IMR-90 (cell line): Measurements from ENCODE around the gene MYEF2. TPM values are rescaled to one million over a fixed set of nuclear protein-coding genes. Genes with fewer than 3 reads are reported as not detected.

ENCODE experiments used
- ATAC-seq: fragments of 200-7000 bp; cut with Tn5 transposase; 2 replicates; pipeline ENCODE4 v1.9.1; 2020; ENCODE audit warnings: low read depth, mild to moderate bottlenecking, moderate library complexity
- BruUV-seq: library from RNA; stranded (reverse); fragments of 400-500 nt; replicated peaks from 2 replicates; lab custom pipeline; 2021; lab: Mats Ljungman, UMichigan
- CTCF ChIA-PET: fragments of 300-600 bp; formaldehyde crosslinking; extraction: SDS; loops from one replicate; lab custom pipeline; 2021; ENCODE audit warnings: antibody characterized with exemption; lab: Yijun Ruan, JAX
- POLR2A ChIA-PET: fragments of 300-600 bp; sonication (Branson Sonifier 250); formaldehyde crosslinking; loops from one replicate; lab custom pipeline; 2022; ENCODE audit warnings: antibody characterized with exemption; ENCODE audit not compliant: unreplicated experiment; lab: Charles Lee
- DNase-seq: peaks from one replicate; pipeline ENCODE4 v3.0.0; 2013
- H2AFZ ChIP-seq: replicated peaks from 2 replicates; pipeline ENCODE3; 2013; ENCODE audit warnings: low read length, mild to moderate bottlenecking; ENCODE audit not compliant: poor library complexity
- H2AK5ac ChIP-seq: 2 replicates; pipeline ENCODE4 v1.6.1; 2013; ENCODE audit warnings: low read depth, low read length, inconsistent platforms
- H2AK9ac ChIP-seq: replicated peaks from 2 replicates; pipeline ENCODE3; 2013; ENCODE audit warnings: mild to moderate bottlenecking, low read depth, low read length, moderate library complexity; ENCODE audit not compliant: poor library complexity
- H2BK120ac ChIP-seq: 2 replicates; pipeline ENCODE4 v1.6.1; 2013; ENCODE audit warnings: low read depth, low read length, inconsistent platforms
- H2BK15ac ChIP-seq: 3 replicates; pipeline ENCODE4 v1.6.1; 2013; ENCODE audit warnings: low read depth, low read length, inconsistent platforms
- H2BK20ac ChIP-seq: 2 replicates; pipeline ENCODE4 v1.6.1; 2013; ENCODE audit warnings: low read depth, mild to moderate bottlenecking, inconsistent platforms, low read length, moderate library complexity
- H2BK5ac ChIP-seq: 2 replicates; pipeline ENCODE4 v1.6.1; 2013; ENCODE audit warnings: mild to moderate bottlenecking, low read depth, low read length, inconsistent platforms; ENCODE audit not compliant: poor library complexity, severe bottlenecking
- H3K14ac ChIP-seq: replicated peaks from 2 replicates; pipeline ENCODE4 v1.6.1; 2013; ENCODE audit warnings: low read depth, low read length, inconsistent platforms
- H3K18ac ChIP-seq: 2 replicates; pipeline ENCODE4 v1.6.1; 2013; ENCODE audit warnings: low read depth, low read length, control low read depth
- H3K23ac ChIP-seq: 2 replicates; pipeline ENCODE4 v1.6.1; 2013; ENCODE audit warnings: low read depth, low read length, inconsistent platforms
- H3K27ac ChIP-seq: 2 replicates; pipeline ENCODE4 v1.5.1; 2013; ENCODE audit warnings: mild to moderate bottlenecking, control low read depth, low read length; ENCODE audit not compliant: insufficient read depth
- H3K27me3 ChIP-seq: 2 replicates; pipeline ENCODE4 v1.6.1; 2013; ENCODE audit warnings: low read length; ENCODE audit not compliant: control insufficient read depth, insufficient read depth
- H3K36me3 ChIP-seq: 2 replicates; pipeline ENCODE4 v1.6.1; 2013; ENCODE audit warnings: low read length, mixed read lengths; ENCODE audit not compliant: control insufficient read depth, insufficient read depth
- H3K4ac ChIP-seq: 2 replicates; pipeline ENCODE4 v1.6.1; 2013; ENCODE audit warnings: low read depth, low read length, inconsistent platforms
- H3K4me1 ChIP-seq: 2 replicates; pipeline ENCODE4 v1.6.1; 2013; ENCODE audit warnings: low read length, mixed read lengths; ENCODE audit not compliant: control insufficient read depth, insufficient read depth
- H3K4me2 ChIP-seq: 2 replicates; pipeline ENCODE4 v1.6.1; 2013; ENCODE audit warnings: low read depth, mild to moderate bottlenecking, control low read depth, low read length, moderate library complexity
- H3K4me3 ChIP-seq: 2 replicates; pipeline ENCODE4 v1.5.1; 2013; ENCODE audit warnings: low read depth, mild to moderate bottlenecking, control low read depth, low read length, moderate library complexity; ENCODE audit not compliant: insufficient read depth
- H3K56ac ChIP-seq: 2 replicates; pipeline ENCODE4 v1.6.1; 2013; ENCODE audit warnings: low read length, inconsistent platforms; ENCODE audit not compliant: insufficient read depth; ENCODE audit errors: extremely low read depth
- H3K79me1 ChIP-seq, 2 experiments: 2 replicates each; pipeline ENCODE4 v1.6.1; 2013; ENCODE audit warnings: low read length in 2 of 2, inconsistent platforms in 1 of 2, low read depth in 1 of 2
- H3K9ac ChIP-seq: 2 replicates; pipeline ENCODE4 v1.6.1; 2013; ENCODE audit warnings: low read depth, low read length, control low read depth
- H3K9me1 ChIP-seq: 2 replicates; pipeline ENCODE4 v1.6.1; 2013; ENCODE audit warnings: low read length, inconsistent platforms; ENCODE audit not compliant: insufficient read depth
- H3K9me3 ChIP-seq: 2 replicates; pipeline ENCODE4 v1.6.1; 2013; ENCODE audit warnings: low read length; ENCODE audit not compliant: control insufficient read depth, insufficient read depth
- H4K20me1 ChIP-seq: 2 replicates; pipeline ENCODE4 v1.6.1; 2013; ENCODE audit warnings: low read length, inconsistent platforms; ENCODE audit not compliant: insufficient read depth
- H4K5ac ChIP-seq: 2 replicates; pipeline ENCODE4 v1.6.1; 2013; ENCODE audit warnings: mild to moderate bottlenecking, low read depth, low read length, control low read depth
- H4K8ac ChIP-seq, 2 experiments: 2 replicates each; pipeline ENCODE4 v1.6.1; 2013; ENCODE audit warnings: low read depth in 2 of 2, low read length in 2 of 2, control low read depth in 1 of 2, inconsistent platforms in 1 of 2
- H4K91ac ChIP-seq: 2 replicates; pipeline ENCODE4 v1.6.1; 2013; ENCODE audit warnings: low read depth, low read length, inconsistent platforms; ENCODE audit not compliant: insufficient read depth
- BHLHE40 ChIP-seq: fragments of 150-350 bp; IDR thresholded peaks from 2 replicates; pipeline ENCODE4 v1.6.1; 2016; ENCODE audit warnings: mild to moderate bottlenecking, low read depth, low read length
- CEBPB ChIP-seq: IDR thresholded peaks from 2 replicates; pipeline ENCODE4 v1.6.1; 2012; ENCODE audit warnings: low read depth, low read length, improper control_type of control experiment
- CHD1 ChIP-seq: IDR thresholded peaks from 2 replicates; pipeline ENCODE4 v1.6.1; 2012; ENCODE audit warnings: low read depth, low read length, improper control_type of control experiment
- FOS ChIP-seq: fragments of 150-350 bp; IDR thresholded peaks from 2 replicates; pipeline ENCODE4 v1.6.1; 2016; ENCODE audit warnings: low read depth, low read length
- MAFK ChIP-seq: IDR thresholded peaks from 2 replicates; pipeline ENCODE4 v1.6.1; 2012; ENCODE audit warnings: low read depth, low read length, improper control_type of control experiment
- MAZ ChIP-seq: IDR thresholded peaks from 2 replicates; pipeline ENCODE4 v1.6.1; 2012; ENCODE audit warnings: low read depth, mild to moderate bottlenecking, low read length, improper control_type of control experiment, moderate library complexity, borderline replicate concordance
- MXI1 ChIP-seq: IDR thresholded peaks from 2 replicates; pipeline ENCODE4 v1.6.1; 2012; ENCODE audit warnings: low read depth, mild to moderate bottlenecking, low read length, moderate library complexity, borderline replicate concordance
- NFE2L2 ChIP-seq: fragments of 150-350 bp; IDR thresholded peaks from 2 replicates; pipeline ENCODE4 v1.6.1; 2016; ENCODE audit warnings: low read depth, mild to moderate bottlenecking, low read length
- POLR2A ChIP-seq: IDR thresholded peaks from 2 replicates; pipeline ENCODE4 v1.6.1; 2012; ENCODE audit warnings: mild to moderate bottlenecking, low read depth, low read length
- RAD21 ChIP-seq: IDR thresholded peaks from 2 replicates; pipeline ENCODE4 v1.6.1; 2012; ENCODE audit warnings: low read length, improper control_type of control experiment
- RCOR1 ChIP-seq: IDR thresholded peaks from 2 replicates; pipeline ENCODE4 v1.6.1; 2012; ENCODE audit warnings: mild to moderate bottlenecking, low read length, improper control_type of control experiment; ENCODE audit not compliant: insufficient replicate concordance
- RFX5 ChIP-seq: IDR thresholded peaks from 2 replicates; pipeline ENCODE4 v1.8.0; 2012; ENCODE audit warnings: low read depth, mild to moderate bottlenecking, low read length, moderate library complexity
- SMC3 ChIP-seq: fragments of 150-350 bp; IDR thresholded peaks from 2 replicates; pipeline ENCODE4 v1.6.1; 2016; ENCODE audit warnings: low read depth, mild to moderate bottlenecking, antibody characterized with exemption, low read length, moderate library complexity
- WGBS, 2 experiments: methylation state at CpG; one replicate each; pipeline versions ENCODE4 v1.1.5 to v1.1.7; 2013; ENCODE audit warnings: missing lambda C conversion rate in 2 of 2; ENCODE audit not compliant: insufficient read length in 1 of 2; ENCODE audit errors: extremely low coverage in 2 of 2; 5-methylcytosine and 5-hydroxymethylcytosine counted together
- dilution Hi-C: fragments of 300-500 bp; cut with HindIII; formaldehyde crosslinking; loops from one replicate; pipeline ENCODE4 v1.14.3; 2018; ENCODE audit warnings: low sequenced_read_pairs; ENCODE audit not compliant: unreplicated experiment
- in situ Hi-C: fragments of 300-500 bp; cut with MboI; formaldehyde crosslinking; loops from 3 replicates; pipeline ENCODE4 v1.14.3; 2019; ENCODE audit warnings: low sequenced_read_pairs, inconsistent platforms, mixed read lengths
- intact Hi-C: fragments of 100-400 bp; cut with micrococcal nuclease; formaldehyde crosslinking; loops from 2 replicates; pipeline ENCODE4 v1.10.0; 2022
- polyA plus RNA-seq, 3 experiments: library from polyadenylated mRNA; depleted of rRNA; stranded (reverse); fragments of >200 nt; gene quantifications; 2 replicates each; pipeline ENCODE4 v1.2.3, GENCODE V29; 2012; ENCODE audit warnings: low replicate concordance in 1 of 3
- total RNA-seq: library from RNA; depleted of rRNA; stranded (reverse); fragments of >200 nt; gene quantifications from 2 replicates; pipeline ENCODE4 v1.2.3, GENCODE V29; 2012
- TF ChIP-seq, protein P1 (sequence below): fragments of 150-350 bp; IDR thresholded peaks from 2 replicates; pipeline ENCODE4 v1.6.1; 2016; ENCODE audit warnings: low read depth, mild to moderate bottlenecking, low read length, moderate library complexity, borderline replicate concordance
- TF ChIP-seq, protein P2 (sequence below): fragments of 150-350 bp; IDR thresholded peaks from 2 replicates; pipeline ENCODE4 v1.6.1; 2017; ENCODE audit warnings: mild to moderate bottlenecking, antibody characterized with exemption, low read length, low read depth
- TF ChIP-seq, protein P3 (sequence below): conservative IDR thresholded peaks from 2 replicates; pipeline ENCODE4 v1.5.1; 2012; ENCODE audit warnings: mild to moderate bottlenecking, low read depth, low read length, improper control_type of control experiment

The MYEF2 gene
- total and polyA plus RNA-seq, 2 of the 4 experiments (the other 2 are of a cell fraction): 4.5 to 5.8 TPM

DNA sequence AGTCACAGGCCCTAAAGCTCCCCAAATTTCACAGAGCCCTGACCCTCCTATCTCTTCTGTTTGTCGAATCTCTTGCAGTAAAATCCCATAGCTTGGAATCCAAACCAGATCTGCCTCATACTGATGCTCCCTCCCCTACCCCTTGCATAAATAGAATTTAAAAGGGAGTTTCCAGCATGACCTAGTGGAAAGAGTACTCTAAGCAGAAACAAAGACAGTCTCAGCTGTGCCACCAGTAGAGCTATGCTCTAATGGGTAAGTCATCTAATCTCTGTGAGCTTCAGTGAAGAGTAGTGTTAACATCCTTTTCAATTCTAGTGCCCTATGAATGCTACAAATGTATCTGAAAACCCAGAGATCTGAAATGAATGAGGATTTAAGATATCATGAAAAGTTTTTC lies 24.0 kb upstream of the MYEF2 start:
- H2BK120ac ChIP-seq: no peak overlapping the region
- no peak overlapping the region for H3K27ac ChIP-seq
- no peak overlapping the region for H2AK9ac ChIP-seq
- DNase-seq (no peak), ATAC-seq (no peak)
- CTCF ChIA-PET: interaction anchor here (1.1 kb wide), 1 partner anchor 10 kb away, joined by 3 read pairs; no protein-coding TSS in a partner anchor
- WGBS, 2 experiments: 20% methylated on average over 1 of the region's 1 CpG; no CpG with 5 or more reads in 1 of the 2 experiments
- intact Hi-C loops (no loop called here), dilution Hi-C loops (no loop called here), in situ Hi-C loops (no loop called here)
- H3K9ac ChIP-seq: no peak overlapping the region
- no peak overlapping the region for H4K8ac ChIP-seq
- H3K18ac ChIP-seq: no peak overlapping the region
- H3K4me2 ChIP-seq: no peak overlapping the region
- no peaks in the 10 kb centered on the region for H3K9me3 ChIP-seq
- no peak overlapping the region for H3K4ac ChIP-seq
- H4K20me1 ChIP-seq: no peaks in the 10 kb centered on the region
- H3K79me1 ChIP-seq: no peaks in the 10 kb centered on the region
- H3K4me1 ChIP-seq: no peaks in the 10 kb centered on the region
- POLR2A ChIA-PET: no interaction called here
- H3K9me1 ChIP-seq: no peaks in the 10 kb centered on the region
- no peak overlapping the region for H3K56ac ChIP-seq
- H3K36me3 ChIP-seq: no peaks in the 10 kb centered on the region
- H3K14ac ChIP-seq: no peak overlapping the region
- BruUV-seq: no TSS peak
- H2BK15ac ChIP-seq: no peak overlapping the region
- no peak overlapping the region for H4K91ac ChIP-seq
- no peak overlapping the region for H3K4me3 ChIP-seq
- H4K5ac ChIP-seq: no peak overlapping the region
- no peak overlapping the region for H2BK20ac ChIP-seq
- H3K23ac ChIP-seq: no peak overlapping the region
- H2AFZ ChIP-seq: no peak overlapping the region
- H3K27me3 ChIP-seq: no peaks in the 10 kb centered on the region
- no peak overlapping the region for H2AK5ac ChIP-seq
- TF ChIP-seq CHD1 (no peak), RFX5 (no peak), CEBPB (no peak), POLR2A (no peak), NFE2L2 (no peak), MAFK (no peak), SMC3 (no peak), MAZ (no peak), RAD21 (no peak), RCOR1 (no peak), BHLHE40 (no peak), FOS (no peak), MXI1 (no peak)
- TF ChIP-seq, protein P1, sequence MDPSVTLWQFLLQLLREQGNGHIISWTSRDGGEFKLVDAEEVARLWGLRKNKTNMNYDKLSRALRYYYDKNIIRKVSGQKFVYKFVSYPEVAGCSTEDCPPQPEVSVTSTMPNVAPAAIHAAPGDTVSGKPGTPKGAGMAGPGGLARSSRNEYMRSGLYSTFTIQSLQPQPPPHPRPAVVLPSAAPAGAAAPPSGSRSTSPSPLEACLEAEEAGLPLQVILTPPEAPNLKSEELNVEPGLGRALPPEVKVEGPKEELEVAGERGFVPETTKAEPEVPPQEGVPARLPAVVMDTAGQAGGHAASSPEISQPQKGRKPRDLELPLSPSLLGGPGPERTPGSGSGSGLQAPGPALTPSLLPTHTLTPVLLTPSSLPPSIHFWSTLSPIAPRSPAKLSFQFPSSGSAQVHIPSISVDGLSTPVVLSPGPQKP: no peak
- TF ChIP-seq, protein P2, sequence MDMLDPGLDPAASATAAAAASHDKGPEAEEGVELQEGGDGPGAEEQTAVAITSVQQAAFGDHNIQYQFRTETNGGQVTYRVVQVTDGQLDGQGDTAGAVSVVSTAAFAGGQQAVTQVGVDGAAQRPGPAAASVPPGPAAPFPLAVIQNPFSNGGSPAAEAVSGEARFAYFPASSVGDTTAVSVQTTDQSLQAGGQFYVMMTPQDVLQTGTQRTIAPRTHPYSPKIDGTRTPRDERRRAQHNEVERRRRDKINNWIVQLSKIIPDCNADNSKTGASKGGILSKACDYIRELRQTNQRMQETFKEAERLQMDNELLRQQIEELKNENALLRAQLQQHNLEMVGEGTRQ: no peak
- TF ChIP-seq, protein P3, sequence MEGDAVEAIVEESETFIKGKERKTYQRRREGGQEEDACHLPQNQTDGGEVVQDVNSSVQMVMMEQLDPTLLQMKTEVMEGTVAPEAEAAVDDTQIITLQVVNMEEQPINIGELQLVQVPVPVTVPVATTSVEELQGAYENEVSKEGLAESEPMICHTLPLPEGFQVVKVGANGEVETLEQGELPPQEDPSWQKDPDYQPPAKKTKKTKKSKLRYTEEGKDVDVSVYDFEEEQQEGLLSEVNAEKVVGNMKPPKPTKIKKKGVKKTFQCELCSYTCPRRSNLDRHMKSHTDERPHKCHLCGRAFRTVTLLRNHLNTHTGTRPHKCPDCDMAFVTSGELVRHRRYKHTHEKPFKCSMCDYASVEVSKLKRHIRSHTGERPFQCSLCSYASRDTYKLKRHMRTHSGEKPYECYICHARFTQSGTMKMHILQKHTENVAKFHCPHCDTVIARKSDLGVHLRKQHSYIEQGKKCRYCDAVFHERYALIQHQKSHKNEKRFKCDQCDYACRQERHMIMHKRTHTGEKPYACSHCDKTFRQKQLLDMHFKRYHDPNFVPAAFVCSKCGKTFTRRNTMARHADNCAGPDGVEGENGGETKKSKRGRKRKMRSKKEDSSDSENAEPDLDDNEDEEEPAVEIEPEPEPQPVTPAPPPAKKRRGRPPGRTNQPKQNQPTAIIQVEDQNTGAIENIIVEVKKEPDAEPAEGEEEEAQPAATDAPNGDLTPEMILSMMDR: no peak
- no peak overlapping the region for H2BK5ac ChIP-seq
